Measurements from ENCODE around the gene FGD6. TPM values are rescaled to one million over a fixed set of nuclear protein-coding genes. Genes with fewer than 3 reads are reported as not detected.

FGD6 gene
- polyA plus RNA-seq, 1 experiment: 2.1 TPM

DNA sequence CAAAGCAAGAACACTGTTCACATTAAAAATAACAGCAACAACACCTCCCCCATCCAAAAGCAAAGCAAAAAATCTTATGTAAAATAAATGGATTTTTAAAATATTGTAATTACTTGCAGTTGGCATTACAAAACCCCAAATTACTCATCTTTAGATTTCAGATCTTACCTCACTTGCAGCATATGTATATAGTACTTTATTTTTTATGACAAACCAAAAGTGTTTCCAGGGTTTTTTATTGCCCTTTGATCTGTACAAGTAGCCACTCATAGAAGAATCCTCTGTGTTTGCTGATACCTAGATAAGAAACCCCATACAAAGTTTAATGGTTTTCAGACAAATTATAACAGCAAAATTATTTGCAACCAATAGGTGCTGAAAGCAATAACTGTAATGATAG, 131.7 kb downstream of the FGD6 start:
- ChIA-PET CTCF (interaction anchor here (0.6 kb wide), 1 partner anchor 122 kb away, joined by 3 read pairs; no protein-coding TSS in a partner anchor), POLR2A (no interaction called here)
- Histone ChIP-seq H3K36me3 (ENCODE audit: control insufficient read depth, insufficient read depth, low read length) (no peaks in the 10 kb centered on the region), H3K4me3 (ENCODE audit: low read depth, low read length) (no peak overlapping the region), H3K27me3 (ENCODE audit: control insufficient read depth, insufficient read depth, low read length) (no peaks in the 10 kb centered on the region)
- TF ChIP-seq, protein P1, sequence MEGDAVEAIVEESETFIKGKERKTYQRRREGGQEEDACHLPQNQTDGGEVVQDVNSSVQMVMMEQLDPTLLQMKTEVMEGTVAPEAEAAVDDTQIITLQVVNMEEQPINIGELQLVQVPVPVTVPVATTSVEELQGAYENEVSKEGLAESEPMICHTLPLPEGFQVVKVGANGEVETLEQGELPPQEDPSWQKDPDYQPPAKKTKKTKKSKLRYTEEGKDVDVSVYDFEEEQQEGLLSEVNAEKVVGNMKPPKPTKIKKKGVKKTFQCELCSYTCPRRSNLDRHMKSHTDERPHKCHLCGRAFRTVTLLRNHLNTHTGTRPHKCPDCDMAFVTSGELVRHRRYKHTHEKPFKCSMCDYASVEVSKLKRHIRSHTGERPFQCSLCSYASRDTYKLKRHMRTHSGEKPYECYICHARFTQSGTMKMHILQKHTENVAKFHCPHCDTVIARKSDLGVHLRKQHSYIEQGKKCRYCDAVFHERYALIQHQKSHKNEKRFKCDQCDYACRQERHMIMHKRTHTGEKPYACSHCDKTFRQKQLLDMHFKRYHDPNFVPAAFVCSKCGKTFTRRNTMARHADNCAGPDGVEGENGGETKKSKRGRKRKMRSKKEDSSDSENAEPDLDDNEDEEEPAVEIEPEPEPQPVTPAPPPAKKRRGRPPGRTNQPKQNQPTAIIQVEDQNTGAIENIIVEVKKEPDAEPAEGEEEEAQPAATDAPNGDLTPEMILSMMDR (IDR thresholded peaks at IDR 0.05; ENCODE audit: insufficient read depth, low read depth, low read length): no peak
- DNase-seq (ENCODE audit: low read depth): no peak

DNA sequence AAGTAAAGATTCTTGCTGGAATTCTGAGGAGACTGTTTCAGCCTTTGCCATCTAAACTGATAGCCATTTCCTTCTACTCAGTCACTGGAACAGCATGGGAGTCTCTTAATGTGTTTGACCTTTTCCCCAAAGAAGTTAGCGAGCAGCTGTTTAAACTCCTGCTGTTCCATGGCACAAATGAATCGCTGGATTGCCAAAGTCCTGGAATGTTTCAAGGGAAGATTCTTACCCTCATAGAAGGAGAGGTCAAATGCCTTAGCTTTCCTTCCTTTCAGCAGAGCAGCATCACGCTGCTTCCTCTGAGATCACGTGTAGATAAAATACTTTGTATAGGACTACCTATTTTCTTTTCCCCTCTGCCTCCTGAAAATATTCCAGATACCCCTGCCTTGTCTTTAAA, 133.3 kb downstream of the FGD6 start:
- no peaks in the 10 kb centered on the region for H3K27me3 ChIP-seq (ENCODE audit: control insufficient read depth, insufficient read depth, low read length)
- no peaks in the 10 kb centered on the region for H3K36me3 ChIP-seq (ENCODE audit: control insufficient read depth, insufficient read depth, low read length)
- ChIA-PET POLR2A (interaction anchor here (0.5 kb wide), 1 partner anchor 272 kb away, joined by 3 read pairs; no protein-coding TSS in a partner anchor), CTCF (interaction anchor here (0.6 to 1.6 kb wide), 4 partner anchors 10 to 252 kb away, joined by 3 to 13 read pairs (median 3); partner anchors contain the start of gene NR2C1)
- TF ChIP-seq, protein P1 (IDR thresholded peaks at IDR 0.05; ENCODE audit: insufficient read depth, low read depth, low read length): no peak
- H3K4me3 ChIP-seq (ENCODE audit: low read depth, low read length): no peak overlapping the region
- no peak for DNase-seq (ENCODE audit: low read depth)

DNA sequence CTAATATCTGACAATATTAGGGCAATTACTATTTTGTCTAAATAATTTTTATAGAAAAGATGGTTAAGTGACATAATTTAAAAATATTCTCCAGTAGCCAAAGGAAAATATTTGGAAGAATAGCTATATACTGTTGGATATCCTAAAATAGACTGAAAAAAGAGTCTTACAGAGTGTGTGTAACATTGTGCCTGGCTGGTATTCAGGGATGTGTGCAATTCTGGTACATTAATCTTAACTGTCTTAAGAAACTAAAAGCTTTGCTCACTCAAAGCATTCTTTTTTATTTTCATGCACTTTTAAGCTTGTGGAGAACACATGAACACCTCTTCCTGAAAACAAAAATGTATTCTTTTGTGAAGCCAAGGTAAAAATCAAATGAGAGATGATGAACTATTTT, 133.8 kb downstream of the FGD6 start:
- H3K27me3 ChIP-seq (ENCODE audit: control insufficient read depth, insufficient read depth, low read length): no peaks in the 10 kb centered on the region
- ChIA-PET CTCF (interaction anchor here (0.9 to 1.6 kb wide), 2 partner anchors 10 to 253 kb away, joined by 3 to 13 read pairs; partner anchors contain the start of gene NR2C1), POLR2A (no interaction called here)
- TF ChIP-seq, protein P1 (IDR thresholded peaks at IDR 0.05; ENCODE audit: insufficient read depth, low read depth, low read length): no peak
- no peak for DNase-seq (ENCODE audit: low read depth)
- H3K4me3 ChIP-seq (ENCODE audit: low read depth, low read length): no peak overlapping the region
- H3K36me3 ChIP-seq (ENCODE audit: control insufficient read depth, insufficient read depth, low read length): no peaks in the 10 kb centered on the region

DNA sequence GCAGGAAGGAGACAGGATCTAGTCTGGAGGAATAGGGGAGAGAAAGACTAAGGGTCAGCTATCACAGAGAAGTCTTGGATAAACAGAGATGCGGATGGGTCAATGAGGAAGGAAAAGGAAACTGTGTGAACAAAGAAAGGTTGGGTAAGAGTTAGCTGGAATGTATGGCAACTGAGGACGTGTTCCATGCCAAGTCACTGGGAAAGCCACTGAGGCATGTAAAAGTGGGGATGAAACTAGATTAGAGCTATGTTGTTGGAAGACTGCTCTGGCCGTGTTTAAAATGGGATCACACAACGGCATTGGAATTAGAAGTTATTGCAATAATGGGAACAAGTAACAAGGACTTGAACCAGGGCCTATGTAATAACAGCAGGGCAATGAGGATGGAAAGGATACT, 139.9 kb downstream of the FGD6 start:
- no peak for DNase-seq (ENCODE audit: low read depth)
- TF ChIP-seq, protein P1 (IDR thresholded peaks at IDR 0.05; ENCODE audit: insufficient read depth, low read depth, low read length): no peak
- no peak overlapping the region for H3K4me3 ChIP-seq (ENCODE audit: low read depth, low read length)
- ChIA-PET POLR2A (no interaction called here), CTCF (no interaction called here)
- H3K36me3 ChIP-seq (ENCODE audit: control insufficient read depth, insufficient read depth, low read length): no peaks in the 10 kb centered on the region
- no peaks in the 10 kb centered on the region for H3K27me3 ChIP-seq (ENCODE audit: control insufficient read depth, insufficient read depth, low read length)

DNA sequence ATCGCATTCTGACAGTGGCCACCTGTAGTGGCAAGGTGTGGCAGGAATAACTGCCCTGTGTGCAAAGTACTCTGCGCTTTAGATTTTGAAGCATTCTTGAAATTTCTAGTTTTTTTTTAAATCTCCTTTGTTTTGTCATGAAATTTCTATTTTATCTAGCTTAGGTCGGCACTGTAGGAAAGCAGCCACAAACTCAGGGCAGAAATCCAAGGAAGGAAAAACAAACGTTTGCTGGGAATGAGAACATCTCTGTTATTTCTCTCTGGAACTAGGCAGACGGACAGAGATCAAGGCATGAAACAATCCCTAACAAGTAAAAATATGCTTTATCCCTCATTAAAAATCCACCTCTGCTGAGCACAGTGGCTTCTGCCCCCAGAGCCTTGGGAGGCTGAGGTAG, 142.5 kb downstream of the FGD6 start:
- TF ChIP-seq, protein P1 (IDR thresholded peaks at IDR 0.05; ENCODE audit: insufficient read depth, low read depth, low read length): no peak
- ChIA-PET POLR2A (no interaction called here), CTCF (interaction anchor here (1.1 kb wide), 1 partner anchor 12 kb away, joined by 4 read pairs; no protein-coding TSS in a partner anchor)
- H3K4me3 ChIP-seq (ENCODE audit: low read depth, low read length): no peak overlapping the region
- no peaks in the 10 kb centered on the region for H3K27me3 ChIP-seq (ENCODE audit: control insufficient read depth, insufficient read depth, low read length)
- no peak for DNase-seq (ENCODE audit: low read depth)
- no peaks in the 10 kb centered on the region; the same call in 1 of the 2 replicates for H3K36me3 ChIP-seq (ENCODE audit: control insufficient read depth, insufficient read depth, low read length)
